GM23248 (cell line): ENCODE data around the gene KCTD3. TPM values are rescaled to one million over a fixed set of nuclear protein-coding genes. Genes with fewer than 3 reads are reported as not detected.

Experiments
- DNase-seq: peaks from one replicate; pipeline ENCODE4 v3.0.0-alpha.2; 2015
- H2AFZ ChIP-seq: fragments of 200-600 bp; sonication (generic); 2 replicates; pipeline ENCODE4 v1.6.1; 2016; ENCODE audit warnings: antibody characterized with exemption
- H3F3A ChIP-seq: fragments of 200-600 bp; sonication (generic); 2 replicates; pipeline ENCODE4 v1.6.1; 2016; ENCODE audit warnings: mild to moderate bottlenecking, antibody characterized with exemption, mixed run types; ENCODE audit not compliant: insufficient read depth
- H3K27ac ChIP-seq: fragments of 200-600 bp; sonication (generic); 2 replicates; pipeline ENCODE4 v1.5.1; 2016; ENCODE audit warnings: mild to moderate bottlenecking
- H3K27me3 ChIP-seq: fragments of 200-600 bp; sonication (generic); replicated peaks from 2 replicates; pipeline ENCODE4 v1.6.1; 2016; ENCODE audit warnings: mild to moderate bottlenecking; ENCODE audit not compliant: insufficient read depth
- H3K36me3 ChIP-seq: fragments of 200-600 bp; sonication (generic); 2 replicates; pipeline ENCODE4 v1.6.1; 2016; ENCODE audit warnings: low read depth, mild to moderate bottlenecking
- H3K4me1 ChIP-seq: fragments of 200-600 bp; sonication (generic); 2 replicates; pipeline ENCODE4 v1.6.1; 2016; ENCODE audit warnings: mild to moderate bottlenecking; ENCODE audit not compliant: insufficient read depth
- H3K4me2 ChIP-seq: fragments of 200-600 bp; sonication (generic); one replicate; pipeline ENCODE4 v1.6.1; 2016; ENCODE audit warnings: mild to moderate bottlenecking; ENCODE audit not compliant: unreplicated experiment
- H3K4me3 ChIP-seq: fragments of 200-600 bp; sonication (generic); 2 replicates; pipeline ENCODE4 v1.5.1; 2016; ENCODE audit warnings: mild to moderate bottlenecking
- H3K79me2 ChIP-seq: fragments of 200-600 bp; sonication (generic); 2 replicates; pipeline ENCODE4 v1.6.1; 2016; ENCODE audit warnings: mild to moderate bottlenecking; ENCODE audit not compliant: insufficient read depth
- H3K9ac ChIP-seq: fragments of 200-600 bp; sonication (generic); 2 replicates; pipeline ENCODE4 v1.6.1; 2016; ENCODE audit warnings: mild to moderate bottlenecking
- H3K9me2 ChIP-seq: fragments of 200-600 bp; sonication (generic); 2 replicates; pipeline ENCODE4 v1.6.1; 2016; ENCODE audit warnings: mixed run types, mild to moderate bottlenecking, moderate library complexity; ENCODE audit not compliant: insufficient read depth
- H3K9me3 ChIP-seq: fragments of 200-600 bp; sonication (generic); one replicate; pipeline ENCODE4 v1.6.1; 2017; ENCODE audit warnings: low read depth
- H4K20me1 ChIP-seq: fragments of 200-600 bp; sonication (generic); 2 replicates; pipeline ENCODE4 v1.6.0; 2016; ENCODE audit not compliant: insufficient read depth
- EZH2 ChIP-seq: fragments of 200-600 bp; sonication (generic); IDR thresholded peaks from 2 replicates; pipeline ENCODE4 v1.6.1; 2018; ENCODE audit warnings: antibody characterized with exemption, mild to moderate bottlenecking; ENCODE audit not compliant: insufficient read depth, poor library complexity, severe bottlenecking
- EZH2phosphoT487 ChIP-seq: fragments of 200-600 bp; sonication (generic); IDR thresholded peaks from 2 replicates; pipeline ENCODE4 v1.6.1; 2018; ENCODE audit warnings: antibody characterized with exemption, moderate library complexity, mild to moderate bottlenecking, low read depth; ENCODE audit not compliant: insufficient read depth
- WGBS, 2 experiments: methylation state at CpG; one replicate each; pipeline ENCODE4 v1.1.6; 2015 to 2017; ENCODE audit warnings: low lambda C conversion rate in 2 of 2, low coverage in 1 of 2; ENCODE audit errors: missing lambda C conversion rate in 2 of 2; 5-methylcytosine and 5-hydroxymethylcytosine counted together
- in situ Hi-C: fragments of 300-500 bp; cut with MboI; formaldehyde crosslinking; loops from 2 replicates; pipeline ENCODE4 v1.15.0; 2020
- polyA plus RNA-seq: library from polyadenylated mRNA; unstranded; fragments of >200 nt; fragmentation: Nextera tagmentation; extraction: Ambion mirVana; gene quantifications from 2 replicates; pipeline ENCODE4 v1.2.1, GENCODE V29; 2016
- total RNA-seq: library from RNA; depleted of rRNA; stranded (reverse); fragments of >200 nt; shearing (Covaris generic); gene quantifications from 2 replicates; pipeline ENCODE4 v1.2.3, GENCODE V29; 2014

KCTD3 gene
- total and polyA plus RNA-seq, 2 experiments from 2014 or later, result 17.5 to 32.0 TPM

- Histone ChIP-seq H4K20me1 (no peaks in the 10 kb centered on the region), H3K9me2 (no peaks in the 10 kb centered on the region), H3K9me3 (no peaks in the 10 kb centered on the region), H3K27me3 (no peaks in the 10 kb centered on the region), H3K9ac (no peak overlapping the region), H3F3A (no peaks in the 10 kb centered on the region), H3K79me2 (peaks cover 15% of the 10 kb centered on the region), H3K4me1 (peaks cover 12% of the 10 kb centered on the region), H3K36me3 (peaks cover 6% of the 10 kb centered on the region), H3K4me3 (no peak overlapping the region), H3K4me2 (no peak overlapping the region), H2AFZ (no peak overlapping the region), H3K27ac (no peak overlapping the region)
- TF ChIP-seq EZH2 (no peak), EZH2phosphoT487 (no peak)
- WGBS, 2 experiments, result 83 to 86% methylated on average over 4 of the region's 4 CpGs
- DNase-seq, result no peak
- in situ Hi-C loops, result no loop called here
Measured at GRCh38 chr1:215589650-215590435, 22.7 kb downstream of the KCTD3 start.

DNA sequence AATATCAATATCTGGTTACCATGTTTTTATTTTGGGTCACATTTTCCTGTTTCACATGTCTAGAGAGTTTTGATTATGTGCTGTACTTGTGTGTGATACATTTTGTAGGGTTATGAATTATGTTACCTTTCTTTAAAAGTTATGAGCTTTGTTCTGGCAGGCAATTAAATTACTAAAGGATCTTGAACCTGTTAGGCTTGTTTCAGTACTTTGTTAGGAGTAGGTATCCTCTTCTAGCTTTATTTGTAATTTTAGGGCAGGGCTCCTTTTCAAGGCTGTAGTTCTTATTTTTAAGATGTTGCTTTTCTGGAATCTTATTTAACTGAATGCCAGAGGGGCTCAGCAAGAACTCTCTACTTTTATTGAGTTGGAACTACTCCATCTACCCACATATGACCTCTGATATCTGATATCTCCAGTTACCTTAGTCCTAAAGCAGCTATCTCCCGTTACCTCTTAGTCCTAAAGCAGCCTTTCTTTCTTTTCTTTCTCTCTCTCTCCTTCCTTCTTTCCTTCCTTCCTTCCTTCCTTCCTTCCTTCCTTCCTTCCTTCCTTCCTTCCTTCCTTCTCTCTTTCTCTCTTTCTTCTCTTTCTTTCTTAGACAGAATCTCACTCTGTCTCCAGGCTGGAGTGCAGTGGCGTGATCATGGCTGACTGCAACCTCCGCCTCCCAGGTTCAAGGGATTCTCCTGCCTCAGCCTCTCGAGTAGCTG is 23.8 kb downstream of the KCTD3 start:
- in situ Hi-C loops, result no loop called here

DNA sequence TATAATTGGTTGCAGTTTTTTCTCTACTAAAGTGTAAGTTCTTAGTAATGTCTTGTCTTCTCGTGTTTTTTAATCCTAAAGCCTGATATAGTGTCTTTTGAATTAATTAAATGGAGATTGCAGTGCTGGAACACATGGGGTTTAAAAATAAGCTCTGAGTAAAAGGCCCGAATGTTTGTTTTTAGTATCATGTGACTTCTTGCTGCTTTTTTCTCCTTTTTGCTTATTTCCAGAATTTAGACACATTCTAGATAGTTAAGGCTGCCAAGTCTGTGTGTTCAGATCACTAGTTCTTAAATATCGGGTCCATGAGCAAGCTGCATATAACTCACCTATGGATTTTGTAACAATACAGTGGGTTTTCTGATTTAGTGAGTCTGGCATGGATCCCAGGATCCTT is 27.5 kb downstream of the KCTD3 start:
- no peak overlapping the region for H2AFZ ChIP-seq
- in situ Hi-C loops, result no loop called here
- no peak overlapping the region for H3K9ac ChIP-seq
- H3K4me2 ChIP-seq, result no peak overlapping the region
- peaks cover 16% of the 10 kb centered on the region for H3K4me1 ChIP-seq
- H3K4me3 ChIP-seq, result no peak overlapping the region
- H4K20me1 ChIP-seq, result no peaks in the 10 kb centered on the region
- DNase-seq, result peak; percentile 23
- TF ChIP-seq EZH2 (no peak), EZH2phosphoT487 (no peak)
- no peaks in the 10 kb centered on the region for H3K27me3 ChIP-seq
- no peak overlapping the region for H3K27ac ChIP-seq
- H3K9me2 ChIP-seq, result no peaks in the 10 kb centered on the region
- H3K9me3 ChIP-seq, result no peaks in the 10 kb centered on the region
- H3K36me3 ChIP-seq, result peaks cover 17% of the 10 kb centered on the region
- 16 to 20% methylated on average over 3 of the region's 3 CpGs for WGBS, 2 experiments
- peaks cover 23% of the 10 kb centered on the region for H3K79me2 ChIP-seq
- H3F3A ChIP-seq, result peaks cover 4% of the 10 kb centered on the region; the same call in 1 of the 2 replicates

More for the DNA sequence above, 23.8 kb downstream of the KCTD3 start:
- peaks cover 19% of the 10 kb centered on the region for H3K79me2 ChIP-seq
- no peaks in the 10 kb centered on the region for H4K20me1 ChIP-seq
- peaks cover 7% of the 10 kb centered on the region; the same call in 1 of the 2 replicates for H3K36me3 ChIP-seq
- H3F3A ChIP-seq, result no peaks in the 10 kb centered on the region
- peaks cover 16% of the 10 kb centered on the region for H3K4me1 ChIP-seq
- TF ChIP-seq EZH2, result no peak
- no peak for TF ChIP-seq EZH2phosphoT487
- no peak overlapping the region for H3K4me2 ChIP-seq
- no peak overlapping the region for H3K4me3 ChIP-seq
- no peak overlapping the region for H2AFZ ChIP-seq
- 98% methylated on average over 3 to 4 of the region's 4 CpGs for WGBS, 2 experiments
- H3K9me3 ChIP-seq, result no peaks in the 10 kb centered on the region
- no peaks in the 10 kb centered on the region for H3K9me2 ChIP-seq
- no peak for DNase-seq
- H3K27me3 ChIP-seq, result no peaks in the 10 kb centered on the region
- no peak overlapping the region for H3K9ac ChIP-seq
- no peak overlapping the region for H3K27ac ChIP-seq

DNA sequence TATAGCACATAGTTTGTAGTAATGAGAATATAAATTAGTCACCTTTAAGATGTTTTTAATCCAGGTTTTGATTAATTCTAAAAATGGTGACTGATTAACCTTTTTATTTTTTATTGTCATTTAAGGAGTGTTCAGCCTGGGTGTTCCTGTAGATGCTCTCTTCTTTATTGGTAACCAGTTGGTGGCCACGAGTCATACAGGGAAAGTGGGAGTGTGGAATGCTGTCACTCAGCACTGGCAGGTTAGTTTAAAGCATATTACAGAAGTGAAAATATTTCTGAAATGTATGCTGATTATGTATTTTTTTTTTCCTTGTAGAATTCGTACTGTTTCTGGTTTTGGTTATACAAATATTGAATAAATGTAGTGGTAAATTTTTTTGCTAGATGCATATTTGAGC is 28.1 kb downstream of the KCTD3 start:
- DNase-seq, result peak; percentile 33
- H3K9me3 ChIP-seq, result no peaks in the 10 kb centered on the region
- H3F3A ChIP-seq, result peaks cover 4% of the 10 kb centered on the region; the same call in 1 of the 2 replicates
- H3K36me3 ChIP-seq, result peaks cover 17% of the 10 kb centered on the region
- peaks cover 23% of the 10 kb centered on the region for H3K79me2 ChIP-seq
- in situ Hi-C loops, result no loop called here
- 86 to 96% methylated on average over 2 of the region's 2 CpGs for WGBS, 2 experiments
- H3K27ac ChIP-seq, result no peak overlapping the region
- no peaks in the 10 kb centered on the region for H3K9me2 ChIP-seq
- H3K4me2 ChIP-seq, result no peak overlapping the region
- TF ChIP-seq EZH2phosphoT487 (no peak), EZH2 (no peak)
- no peak overlapping the region for H3K4me3 ChIP-seq
- no peak overlapping the region for H3K9ac ChIP-seq
- H3K4me1 ChIP-seq, result peaks cover 16% of the 10 kb centered on the region
- H2AFZ ChIP-seq, result no peak overlapping the region
- no peaks in the 10 kb centered on the region for H4K20me1 ChIP-seq
- H3K27me3 ChIP-seq, result no peaks in the 10 kb centered on the region
